SK-N-SH (cell line): Measurements from ENCODE around the gene GAS7. TPM values are rescaled to one million over a fixed set of nuclear protein-coding genes. Genes with fewer than 3 reads are reported as not detected.

Experiments used
- CTCF ChIA-PET: fragments of 300-600, 350-600 bp; formaldehyde crosslinking; extraction: SDS; loops from one replicate; lab custom pipeline; 2021; lab: Yijun Ruan, JAX
- POLR2A ChIA-PET: fragments of 350-600 bp; sonication (Branson Sonifier 250); formaldehyde crosslinking; extraction: SDS; loops from one replicate; lab custom pipeline; 2020; ENCODE audit warnings: antibody characterized with exemption, inconsistent platforms; lab: Yijun Ruan, JAX
- DNase-seq: peaks from one replicate; pipeline ENCODE4 v3.0.0; 2012
- H2AFZ ChIP-seq: fragments of 200-600 bp; sonication (generic); 2 replicates; pipeline ENCODE4 v1.8.1; 2016; ENCODE audit warnings: antibody characterized with exemption, mild to moderate bottlenecking, low read depth
- H3F3A ChIP-seq: fragments of 200-600 bp; sonication (generic); replicated peaks from 2 replicates; pipeline ENCODE3; 2016; ENCODE audit warnings: antibody characterized with exemption, mild to moderate bottlenecking; ENCODE audit not compliant: insufficient read depth
- H3K27ac ChIP-seq, 2 experiments: fragments of 200-500 bp in 1 of 2; fragments of 200-600 bp in 1 of 2; sonication (Bioruptor generic) in 1 of 2; sonication (generic), shearing (Covaris generic) in 1 of 2; 2 replicates each; pipeline versions ENCODE4 v1.5.1 to v1.6.1; 2014 to 2016; ENCODE audit warnings: low read depth in 2 of 2, inconsistent platforms in 1 of 2, low read length in 1 of 2, mild to moderate bottlenecking in 1 of 2, mixed read lengths in 1 of 2
- H3K27me3 ChIP-seq: fragments of 200-600 bp; sonication (generic), shearing (Covaris generic); 2 replicates; pipeline ENCODE4 v1.6.1; 2016; ENCODE audit warnings: mixed run types; ENCODE audit not compliant: insufficient read depth
- H3K36me3 ChIP-seq, 2 experiments: fragments of 200-500 bp in 1 of 2; fragments of 200-600 bp in 1 of 2; sonication (Bioruptor generic) in 1 of 2; sonication (generic) in 1 of 2; replicated peaks in 1 of 2; 2 replicates each; pipeline versions ENCODE3 to v1.5.1; 2014 to 2016; ENCODE audit warnings: low read length in 1 of 2, mild to moderate bottlenecking in 1 of 2; ENCODE audit not compliant: insufficient read depth in 2 of 2, control insufficient read depth in 1 of 2
- H3K4me1 ChIP-seq, 2 experiments: fragments of 200-500 bp in 1 of 2; fragments of 200-600 bp in 1 of 2; sonication (Bioruptor generic) in 1 of 2; sonication (generic), shearing (Covaris generic) in 1 of 2; 2 replicates each; pipeline versions ENCODE4 v1.5.1 to v1.6.1; 2014 to 2016; ENCODE audit warnings: low read depth in 1 of 2, low read length in 1 of 2, mixed run types in 1 of 2; ENCODE audit not compliant: insufficient read depth in 2 of 2, control insufficient read depth in 1 of 2
- H3K4me2 ChIP-seq: fragments of 200-600 bp; sonication (generic), shearing (Covaris generic); 2 replicates; pipeline ENCODE4 v1.6.1; 2017; ENCODE audit warnings: mixed run types
- H3K4me3 ChIP-seq, 2 experiments: fragments of 200-500 bp in 1 of 2; fragments of 200-600 bp in 1 of 2; sonication (Bioruptor generic) in 1 of 2; sonication (generic), shearing (Covaris generic) in 1 of 2; 2 replicates each; pipeline versions ENCODE4 v1.5.1 to v1.8.1; 2014 to 2016; ENCODE audit warnings: low read depth in 2 of 2, inconsistent platforms in 1 of 2, low read length in 1 of 2, mild to moderate bottlenecking in 1 of 2, mixed read lengths in 1 of 2, moderate library complexity in 1 of 2
- H3K79me2 ChIP-seq: fragments of 200-600 bp; sonication (generic); 2 replicates; pipeline ENCODE4 v1.8.1; 2017; ENCODE audit warnings: mild to moderate bottlenecking; ENCODE audit not compliant: insufficient read depth
- H3K9ac ChIP-seq: fragments of 200-600 bp; sonication (generic); 2 replicates; pipeline ENCODE4 v1.6.1; 2017; ENCODE audit warnings: mixed run types
- H3K9me2 ChIP-seq: fragments of 200-600 bp; sonication (generic); 2 replicates; pipeline ENCODE4 v1.6.1; 2017; ENCODE audit warnings: mixed run types
- H3K9me3 ChIP-seq: fragments of 200-600 bp; sonication (generic); 2 replicates; pipeline ENCODE4 v1.6.1; 2017; ENCODE audit warnings: mixed run types, mild to moderate bottlenecking, moderate library complexity
- H4K20me1 ChIP-seq: fragments of 200-600 bp; sonication (generic); 2 replicates; pipeline ENCODE4 v1.6.1; 2017; ENCODE audit warnings: mild to moderate bottlenecking, mixed run types; ENCODE audit not compliant: insufficient read depth
- CHD2 ChIP-seq: fragments of 150-350 bp; IDR thresholded peaks from 2 replicates; pipeline ENCODE4 v1.6.1; 2018; ENCODE audit warnings: low read length; ENCODE audit not compliant: partially characterized antibody
- ELF1 ChIP-seq: IDR thresholded peaks from 2 replicates; pipeline ENCODE4 v1.4.0; 2012
- EP300 ChIP-seq, 2 experiments: IDR thresholded peaks; 2 replicates each; pipeline versions ENCODE4 v1.4.0 to v1.6.1; 2012; ENCODE audit warnings: borderline replicate concordance in 1 of 2, low read depth in 1 of 2, low read length in 1 of 2
- EZH2phosphoT487 ChIP-seq: fragments of 200-600 bp; sonication (generic); IDR thresholded peaks from 2 replicates; pipeline ENCODE4 v1.6.1; 2017; ENCODE audit warnings: low read depth, mixed run types, mild to moderate bottlenecking, antibody characterized with exemption, moderate library complexity, borderline replicate concordance
- FOXJ3 ChIP-seq: sonication (generic); formaldehyde crosslinking; IDR thresholded peaks from 2 replicates; pipeline ENCODE4 v1.5.1; 2020; ENCODE audit warnings: mild to moderate bottlenecking, missing genetic modification reagents
- FOXM1 ChIP-seq: IDR thresholded peaks from 2 replicates; pipeline ENCODE4 v1.4.0; 2012; ENCODE audit warnings: low read depth, mild to moderate bottlenecking
- GATA2 ChIP-seq: sonication (generic); formaldehyde crosslinking; IDR thresholded peaks from 2 replicates; pipeline ENCODE4 v1.5.0; 2020; ENCODE audit warnings: mild to moderate bottlenecking, missing genetic modification reagents
- MXI1 ChIP-seq: IDR thresholded peaks from 2 replicates; pipeline ENCODE4 v1.6.1; 2012; ENCODE audit warnings: mild to moderate bottlenecking, low read depth, low read length, improper control_type of control experiment
- NRF1 ChIP-seq: IDR thresholded peaks from 2 replicates; pipeline ENCODE4 v1.6.1; 2012; ENCODE audit warnings: low read depth, mild to moderate bottlenecking, low read length
- RAD21 ChIP-seq: IDR thresholded peaks from 2 replicates; pipeline ENCODE4 v1.6.1; 2012; ENCODE audit warnings: mild to moderate bottlenecking, low read length
- RCOR1 ChIP-seq: fragments of 150-350 bp; IDR thresholded peaks from 2 replicates; pipeline ENCODE4 v1.6.1; 2017; ENCODE audit warnings: antibody characterized with exemption, low read length
- RFX5 ChIP-seq: IDR thresholded peaks from 2 replicates; pipeline ENCODE4 v1.6.1; 2012; ENCODE audit warnings: mild to moderate bottlenecking, improper control_type of control experiment, low read length
- SIN3A ChIP-seq: IDR thresholded peaks from 2 replicates; pipeline ENCODE4 v1.6.1; 2012; ENCODE audit warnings: low read depth, mild to moderate bottlenecking, low read length, moderate library complexity, borderline replicate concordance
- SMC3 ChIP-seq: IDR thresholded peaks from 2 replicates; pipeline ENCODE4 v1.6.1; 2012; ENCODE audit warnings: low read depth, low read length, improper control_type of control experiment
- TCF12 ChIP-seq: IDR thresholded peaks from 2 replicates; pipeline ENCODE4 v1.4.0; 2012
- TEAD4 ChIP-seq: IDR thresholded peaks from 2 replicates; pipeline ENCODE4 v1.4.0; 2012; ENCODE audit warnings: mild to moderate bottlenecking, borderline replicate concordance; ENCODE audit not compliant: insufficient read depth
- WGBS: methylation state at CpG from one replicate; pipeline ENCODE4 v1.1.6; 2017; ENCODE audit warnings: low lambda C conversion rate; 5-methylcytosine and 5-hydroxymethylcytosine counted together
- polyA plus RNA-seq, 3 experiments: library from polyadenylated mRNA; depleted of rRNA; stranded (reverse); fragments of >200 nt; gene quantifications; 2 replicates each; pipeline ENCODE4 v1.2.3, GENCODE V29; 2012
- TF ChIP-seq, protein P1 (sequence below): IDR thresholded peaks from 2 replicates; pipeline ENCODE4 v1.4.0; 2012; ENCODE audit warnings: low read depth, borderline replicate concordance
- TF ChIP-seq, protein P2 (sequence below): IDR thresholded peaks from 2 replicates; pipeline ENCODE4; 2012

GAS7 gene
- polyA plus RNA-seq, 1 of the 3 experiments (the other 2 are of a cell fraction), result 0.12 TPM

DNA sequence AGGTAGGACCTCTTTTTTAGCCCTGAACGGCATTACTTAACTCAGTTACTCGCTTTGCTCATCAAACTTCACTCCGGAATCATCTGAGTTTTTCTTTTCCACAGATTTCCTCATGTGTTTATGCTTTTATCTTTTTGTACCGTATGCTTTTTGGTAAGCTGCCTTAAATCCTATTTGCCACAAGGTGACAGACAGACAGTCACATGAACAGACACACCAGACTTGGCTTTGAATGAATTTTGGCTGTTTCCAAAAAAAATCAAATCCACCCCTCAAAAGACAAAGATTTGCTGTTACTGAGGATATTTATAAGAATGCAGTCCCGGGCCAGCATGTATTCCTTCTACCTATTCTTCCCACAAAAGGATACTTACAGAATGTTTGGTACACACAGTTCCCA is 10.9 kb downstream of the GAS7 start (continued):
- TF ChIP-seq SMC3 (no peak), RCOR1 (no peak)

DNA sequence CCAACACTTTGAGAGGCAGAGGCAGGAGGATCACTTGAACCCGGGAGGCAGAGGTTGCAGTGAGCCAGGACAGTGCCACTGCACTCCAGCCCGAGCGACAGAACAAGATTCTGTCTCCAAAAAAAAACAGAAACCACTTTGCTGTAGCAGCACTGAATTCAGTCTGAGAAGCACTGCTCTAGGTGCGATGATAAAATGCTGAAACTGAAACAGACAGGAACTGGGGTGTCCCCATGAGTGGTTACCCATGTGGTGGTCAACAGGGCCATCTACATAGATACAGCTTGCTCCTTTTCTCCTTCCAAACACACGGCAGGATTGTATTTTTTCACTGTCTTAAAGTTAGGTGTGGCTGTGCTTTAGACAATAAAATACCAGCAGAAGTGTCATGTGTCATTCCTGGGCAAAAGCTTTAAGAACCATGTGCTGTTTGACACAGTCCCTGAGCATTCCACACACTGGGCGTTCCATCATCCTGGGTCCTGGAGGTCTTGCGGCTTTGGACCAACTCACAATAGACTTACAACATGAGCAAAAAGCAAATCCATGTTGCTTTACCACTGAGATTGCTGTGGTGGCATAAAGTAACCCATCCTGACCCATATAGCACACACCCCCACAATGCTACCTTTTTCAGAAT is 11.5 kb downstream of the GAS7 start:
- Histone ChIP-seq H3K4me1 (no peaks in the 10 kb centered on the region), H3K9me3 (no peaks in the 10 kb centered on the region), H3K79me2 (no peaks in the 10 kb centered on the region), H3K9ac (no peak overlapping the region), H3K4me3 (no peak overlapping the region), H3K27ac (no peak overlapping the region), H3K27me3 (peaks cover 38% of the 10 kb centered on the region; the same call in 1 of the 2 replicates), H3F3A (no peaks in the 10 kb centered on the region), H3K4me2 (no peak overlapping the region), H2AFZ (no peak overlapping the region), H3K36me3 (no peaks in the 10 kb centered on the region), H3K9me2 (no peaks in the 10 kb centered on the region), H4K20me1 (no peaks in the 10 kb centered on the region)
- TF ChIP-seq GATA2, result no peak
- no peak for TF ChIP-seq CHD2
- TF ChIP-seq TCF12, result no peak
- no peak for TF ChIP-seq FOXM1
- TF ChIP-seq NRF1, result no peak
- no peak for TF ChIP-seq EP300 (IDR thresholded peaks at IDR 0.05; ENCODE audit: borderline replicate concordance in 1 of 2, low read depth in 1 of 2, low read length in 1 of 2)
- TF ChIP-seq, protein P1, sequence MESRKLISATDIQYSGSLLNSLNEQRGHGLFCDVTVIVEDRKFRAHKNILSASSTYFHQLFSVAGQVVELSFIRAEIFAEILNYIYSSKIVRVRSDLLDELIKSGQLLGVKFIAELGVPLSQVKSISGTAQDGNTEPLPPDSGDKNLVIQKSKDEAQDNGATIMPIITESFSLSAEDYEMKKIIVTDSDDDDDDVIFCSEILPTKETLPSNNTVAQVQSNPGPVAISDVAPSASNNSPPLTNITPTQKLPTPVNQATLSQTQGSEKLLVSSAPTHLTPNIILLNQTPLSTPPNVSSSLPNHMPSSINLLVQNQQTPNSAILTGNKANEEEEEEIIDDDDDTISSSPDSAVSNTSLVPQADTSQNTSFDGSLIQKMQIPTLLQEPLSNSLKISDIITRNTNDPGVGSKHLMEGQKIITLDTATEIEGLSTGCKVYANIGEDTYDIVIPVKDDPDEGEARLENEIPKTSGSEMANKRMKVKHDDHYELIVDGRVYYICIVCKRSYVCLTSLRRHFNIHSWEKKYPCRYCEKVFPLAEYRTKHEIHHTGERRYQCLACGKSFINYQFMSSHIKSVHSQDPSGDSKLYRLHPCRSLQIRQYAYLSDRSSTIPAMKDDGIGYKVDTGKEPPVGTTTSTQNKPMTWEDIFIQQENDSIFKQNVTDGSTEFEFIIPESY, result no peak
- TF ChIP-seq FOXJ3 (CRISPR knock-in tag), result no peak
- TF ChIP-seq EZH2phosphoT487, result no peak
- TF ChIP-seq MXI1, result no peak
- TF ChIP-seq RAD21, result no peak
- TF ChIP-seq RCOR1, result no peak
- TF ChIP-seq ELF1, result no peak
- TF ChIP-seq TEAD4, result no peak
- TF ChIP-seq, protein P2, sequence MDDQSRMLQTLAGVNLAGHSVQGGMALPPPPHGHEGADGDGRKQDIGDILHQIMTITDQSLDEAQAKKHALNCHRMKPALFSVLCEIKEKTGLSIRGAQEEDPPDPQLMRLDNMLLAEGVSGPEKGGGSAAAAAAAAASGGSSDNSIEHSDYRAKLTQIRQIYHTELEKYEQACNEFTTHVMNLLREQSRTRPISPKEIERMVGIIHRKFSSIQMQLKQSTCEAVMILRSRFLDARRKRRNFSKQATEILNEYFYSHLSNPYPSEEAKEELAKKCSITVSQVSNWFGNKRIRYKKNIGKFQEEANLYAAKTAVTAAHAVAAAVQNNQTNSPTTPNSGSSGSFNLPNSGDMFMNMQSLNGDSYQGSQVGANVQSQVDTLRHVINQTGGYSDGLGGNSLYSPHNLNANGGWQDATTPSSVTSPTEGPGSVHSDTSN, result no peak
- TF ChIP-seq RFX5, result no peak
- no peak for TF ChIP-seq SIN3A
- no peak for TF ChIP-seq SMC3
- ChIA-PET CTCF (no interaction called here), POLR2A (no interaction called here)
- no peak for DNase-seq
- WGBS, result 19% methylated on average over 7 of the region's 7 CpGs
